ENCODE data around the gene HCFC1R1. TPM values are rescaled to one million over a fixed set of nuclear protein-coding genes. Genes with fewer than 3 reads are reported as not detected.
A peak's percentile ranks its signal among the peaks of the same experiment; 100 is the strongest.

The HCFC1R1 gene
- total and polyA plus RNA-seq, 2 of the 8 experiments (the other 6 are each of a cell fraction or from before 2014, with no cell fraction given) = 72.7 to 138 TPM

GRCh38 chr16:2980227-2981176, 43.2 kb downstream of the HCFC1R1 start, which contains the start of gene PKMYT1:
TSS of gene PKMYT1 (minus strand) at chr16:2980446. CDS start at chr16:2979657, 789 bp downstream.
- CTCF ChIA-PET (ENCODE audit: partially characterized antibody) = interaction anchor here (0.5 to 3.7 kb wide), 10 partner anchors 9 to 266 kb away, joined by 3 to 27 read pairs (median 6); partner anchors contain the start of genes CLDN6 and PAQR4
- TF ChIP-seq TBP (IDR thresholded peaks at IDR 0.05; ENCODE audit: low read depth, low read length) = peak; percentile 39; the same call in 1 of the 2 replicates
- TF ChIP-seq FOSL1 (IDR thresholded peaks at IDR 0.05; ENCODE audit: insufficient read depth, low read depth, low read length) = no peak
- no peak for TF ChIP-seq BRCA1 (IDR thresholded peaks at IDR 0.05; ENCODE audit: low read depth, low read length)
- TF ChIP-seq RBBP5 (IDR thresholded peaks at IDR 0.05; ENCODE audit: borderline replicate concordance, low read depth, low read length) = 0 out of 2 replicates have a peak, but pooled peaks have one; percentile 62
- no peak for TF ChIP-seq SUZ12 (IDR thresholded peaks at IDR 0.05; ENCODE audit: low read length)
- TF ChIP-seq HDAC2 (IDR thresholded peaks at IDR 0.05; ENCODE audit: borderline replicate concordance in 1 of 2, low read depth in 2 of 2, low read length in 2 of 2) = peak in 1 of 2 experiments; percentile 24; a peak in 1 of 4 replicates

More at GRCh38 chr16:2980227-2981176, 43.2 kb downstream of the HCFC1R1 start, which contains the start of gene PKMYT1:
- H4K8ac ChIP-seq (ENCODE audit: extremely low read depth, insufficient read depth, low read length) = peak within 1 kb of the TSS; percentile 98
- H4K5ac ChIP-seq (ENCODE audit: insufficient read length, low read depth, low read length) = peak within 1 kb of the TSS; percentile 100
- peaks cover 0 to 8% of the 10 kb centered on the region in 2 experiments; a peak in 2 of 4 replicates for H3K79me2 ChIP-seq (ENCODE audit: control insufficient read depth in 1 of 2, insufficient read depth in 2 of 2, low read length in 2 of 2)
- H4K20me1 ChIP-seq (replicated peaks in 1 of 2; ENCODE audit: control insufficient read depth in 1 of 2, insufficient read depth in 2 of 2, low read length in 2 of 2) = peaks cover 10 to 21% of the 10 kb centered on the region in 2 experiments
- H3K56ac ChIP-seq (replicated peaks; ENCODE audit: insufficient read length, low read depth, low read length) = peak within 1 kb of the TSS; percentile 95
- no peak within 1 kb of the TSS for H2BK20ac ChIP-seq (ENCODE audit: low read length)
- H3K23me2 ChIP-seq (ENCODE audit: low read depth, low read length) = peaks cover 12% of the 10 kb centered on the region; the same call in 1 of the 2 replicates
- peak within 1 kb of the TSS; percentile 99 for H4K91ac ChIP-seq (replicated peaks; ENCODE audit: insufficient read length, low read length)
- peaks cover 6% of the 10 kb centered on the region for H3K79me1 ChIP-seq (ENCODE audit: low read depth, low read length)
- no peak within 1 kb of the TSS for H2AFZ ChIP-seq (ENCODE audit: low read length)
- peaks cover 4 to 16% (median 9%) of the 10 kb centered on the region in 4 experiments; a peak in 5 of 8 replicates for H3K36me3 ChIP-seq (ENCODE audit: control insufficient read depth in 2 of 4, insufficient read depth in 4 of 4, low read length in 3 of 4)
- H2BK5ac ChIP-seq (ENCODE audit: low read depth, low read length) = peak within 1 kb of the TSS; percentile 97
- no peak within 1 kb of the TSS for H2AK5ac ChIP-seq (ENCODE audit: low read depth, low read length)
- H3K4ac ChIP-seq (replicated peaks; ENCODE audit: insufficient read length, low read depth, low read length) = peak within 1 kb of the TSS; percentile 81
- H2BK12ac ChIP-seq (ENCODE audit: low read depth, low read length) = peak within 1 kb of the TSS; percentile 80
- H3K9ac ChIP-seq (replicated peaks in 1 of 4; ENCODE audit: extremely low read depth in 1 of 4, low read depth in 3 of 4, low read length in 3 of 4) = peak within 1 kb of the TSS; percentile 57 to 93 (median 82); a peak in 6 of 7 replicates
- DNase-seq (ENCODE audit: low read depth in 1 of 2, low spot score in 2 of 2) (peak in 1 of 2 experiments; percentile 95), FAIRE-seq (no peak)
- H3K4me3 ChIP-seq (ENCODE audit: extremely low read depth in 1 of 4, insufficient read depth in 2 of 4, low read depth in 3 of 4, low read length in 4 of 4) = peak within 1 kb of the TSS; percentile 68 to 79 (median 73)
- POLR2A ChIA-PET (ENCODE audit: partially characterized antibody) = interaction anchor here (0.7 to 25.4 kb wide), 14 partner anchors 8 to 183 kb away, joined by 3 to 455 read pairs (median 6); partner anchors contain the start of genes CLDN6, CLDN9, HCFC1R1 and KREMEN2
- H3K4me2 ChIP-seq (ENCODE audit: insufficient read depth in 1 of 2, low read depth in 2 of 2, low read length in 2 of 2) = peak within 1 kb of the TSS; percentile 38 to 93
- peak within 1 kb of the TSS; percentile 61; the same call in 1 of the 2 replicates for H2BK15ac ChIP-seq (ENCODE audit: low read length)
- no peak within 1 kb of the TSS for H3K23ac ChIP-seq (ENCODE audit: insufficient read length)
- no peaks in the 10 kb centered on the region; a peak in 1 of 7 replicates for H3K27me3 ChIP-seq (replicated peaks in 1 of 4; ENCODE audit: control insufficient read depth in 3 of 4, extremely low read depth in 1 of 4, insufficient read depth in 3 of 4, low read length in 3 of 4)
- peak within 1 kb of the TSS; percentile 43 for H2BK120ac ChIP-seq (replicated peaks; ENCODE audit: low read depth, low read length)
- H3K4me1 ChIP-seq (replicated peaks in 1 of 4; ENCODE audit: control insufficient read depth in 3 of 4, insufficient read depth in 4 of 4, low read length in 3 of 4) = peaks cover 3 to 23% (median 14%) of the 10 kb centered on the region in 4 experiments
- 5% methylated on average over 66 of the region's 91 CpGs; no CpG with 5 or more reads in 1 of the 2 experiments for WGBS, 2 experiments (ENCODE audit: extremely low coverage in 1 of 2, insufficient coverage in 1 of 2, insufficient read length in 1 of 2, insufficient replicate concordance in 2 of 2, low coverage in 1 of 2, low lambda C conversion rate in 2 of 2, missing lambda C conversion rate in 1 of 2)
- H3K18ac ChIP-seq (ENCODE audit: extremely low read depth, low read length) = peak within 1 kb of the TSS; percentile 96
- H3K9me3 ChIP-seq (ENCODE audit: insufficient read depth in 2 of 2, low read depth in 1 of 2, low read length in 1 of 2) = no peaks in the 10 kb centered on the region
- peak within 1 kb of the TSS; percentile 91 for H3K27ac ChIP-seq (ENCODE audit: low read depth, low read length)
- H3K14ac ChIP-seq (ENCODE audit: insufficient read length) = no peak within 1 kb of the TSS

Measured in H1 (cell line).